GM12878 (cell line): ENCODE results near the gene IL17RC. TPM values are rescaled to one million over a fixed set of nuclear protein-coding genes. Genes with fewer than 3 reads are reported as not detected.

Experiments
- CHD1 ChIP-seq: IDR thresholded peaks from 2 replicates; pipeline ENCODE4 v1.6.1; 2012; ENCODE audit warnings: low read depth, low read length, improper control_type of control experiment
- CREM ChIP-seq: IDR thresholded peaks from 2 replicates; pipeline ENCODE4 v1.6.1; 2014; ENCODE audit warnings: antibody characterized with exemption, low read depth
- E2F8 ChIP-seq: fragments of 450-650 bp; IDR thresholded peaks from 2 replicates; pipeline ENCODE4 v1.6.1; 2018; ENCODE audit warnings: mild to moderate bottlenecking, low read depth, moderate library complexity; ENCODE audit not compliant: partially characterized antibody
- ETV6 ChIP-seq, 2 experiments: fragments of 450-650 bp in 1 of 2; IDR thresholded peaks in 1 of 2; conservative IDR thresholded peaks in 1 of 2; 2 replicates each; pipeline ENCODE4 v1.6.1; 2014; ENCODE audit warnings: antibody characterized with exemption in 1 of 2, borderline replicate concordance in 1 of 2, low read depth in 1 of 2, mild to moderate bottlenecking in 1 of 2, moderate library complexity in 1 of 2
- GABPA ChIP-seq: IDR thresholded peaks from 2 replicates; pipeline ENCODE4 v1.6.1; 2014; ENCODE audit warnings: antibody characterized with exemption, low read depth, mild to moderate bottlenecking, inconsistent platforms
- HDGF ChIP-seq: fragments of 450-650 bp; IDR thresholded peaks from 2 replicates; pipeline ENCODE4 v1.6.1; 2016; ENCODE audit warnings: antibody characterized with exemption
- MXI1 ChIP-seq: fragments of 150-350 bp; IDR thresholded peaks from 2 replicates; pipeline ENCODE4 v1.6.1; 2011; ENCODE audit warnings: low read depth, mild to moderate bottlenecking, inconsistent platforms, low read length, improper control_type of control experiment
- NFYB ChIP-seq: IDR thresholded peaks from 2 replicates; pipeline ENCODE4 v1.6.1; 2011; ENCODE audit warnings: low read depth, mild to moderate bottlenecking, low read length, improper control_type of control experiment, moderate library complexity; ENCODE audit not compliant: insufficient read depth
- POLR2A ChIP-seq: IDR thresholded peaks from 2 replicates; pipeline ENCODE4 v1.6.1; 2011; ENCODE audit warnings: low read depth, mild to moderate bottlenecking, low read length
- POLR2AphosphoS5 ChIP-seq: IDR thresholded peaks from 2 replicates; pipeline ENCODE4 v1.6.1; 2011; ENCODE audit warnings: mild to moderate bottlenecking, low read length, inconsistent platforms
- PRDM15 ChIP-seq: fragments of 450-650 bp; formaldehyde crosslinking; IDR thresholded peaks from 2 replicates; pipeline ENCODE4 v1.4.0; 2020; ENCODE audit warnings: mild to moderate bottlenecking, moderate library complexity
- SP1 ChIP-seq: IDR thresholded peaks from one replicate; pipeline ENCODE4 v1.6.1; 2011; ENCODE audit warnings: low read depth, low read length
- SREBF1 ChIP-seq: IDR thresholded peaks from 2 replicates; pipeline ENCODE4 v1.6.1; 2012; ENCODE audit warnings: mild to moderate bottlenecking, low read length
- YBX1 ChIP-seq: fragments of 450-650 bp; IDR thresholded peaks from 2 replicates; pipeline ENCODE4 v1.6.1; 2016; ENCODE audit warnings: antibody characterized with exemption
- polyA plus RNA-seq, 11 experiments: library from polyadenylated mRNA; depleted of rRNA in 4 of 11; unstranded in 6 of 11; stranded (reverse) in 5 of 11; fragments of >200 nt; fragmentation: Nextera tagmentation in 4 of 11; fragmentation: Illumina TruSeq in 1 of 11; extraction: Ambion mirVana in 4 of 11; extraction: Trizol in 1 of 11; gene quantifications; 1 replicate in 1 of 11; 2 replicates in 10 of 11; pipeline versions ENCODE4 v1.2.1 to v1.2.3, GENCODE V29; 2011 to 2016; ENCODE audit warnings: inconsistent platforms in 2 of 11, missing spikeins in 2 of 11, low read depth in 1 of 11
- total RNA-seq, 4 experiments: library from RNA; depleted of rRNA in 3 of 4; stranded (reverse); fragments of >200 nt in 3 of 4; fragmentation: Illumina TruSeq in 1 of 4; extraction: Trizol in 1 of 4; gene quantifications; 2 replicates each; pipeline versions ENCODE4 v1.2.1 to v1.2.3, GENCODE V29; 2013 to 2021
- TF ChIP-seq, protein P1 (sequence below): fragments of 450-650 bp; IDR thresholded peaks from 2 replicates; pipeline ENCODE4 v1.6.1; 2017; ENCODE audit warnings: antibody characterized with exemption, mild to moderate bottlenecking, moderate library complexity
- TF ChIP-seq, protein P2 (sequence below), 3 experiments: IDR thresholded peaks in 2 of 3; conservative IDR thresholded peaks in 1 of 3; 2 replicates each; pipeline ENCODE4 v1.5.1; 2011; ENCODE audit warnings: low read depth in 3 of 3, low read length in 3 of 3, mild to moderate bottlenecking in 3 of 3, control low read depth in 2 of 3, moderate library complexity in 2 of 3, inconsistent platforms in 1 of 3, mixed read lengths in 1 of 3; ENCODE audit not compliant: control insufficient read depth in 2 of 3, insufficient read depth in 1 of 3; ENCODE audit errors: extremely low read depth in 1 of 3
- TF ChIP-seq, protein P3 (sequence below): IDR thresholded peaks from 2 replicates; pipeline ENCODE4 v1.6.1; 2011; ENCODE audit warnings: borderline replicate concordance, low read depth, mild to moderate bottlenecking, moderate library complexity, mixed read lengths, low read length; ENCODE audit not compliant: insufficient read depth; ENCODE audit errors: extremely low read length

The IL17RC gene
- total and polyA plus RNA-seq, 10 of the 15 experiments (the other 5 are each of a cell fraction or from before 2014, with no cell fraction given) = 0.07 to 4.4 (median 0.34) TPM; not detected in 3

- TF ChIP-seq, protein P1, sequence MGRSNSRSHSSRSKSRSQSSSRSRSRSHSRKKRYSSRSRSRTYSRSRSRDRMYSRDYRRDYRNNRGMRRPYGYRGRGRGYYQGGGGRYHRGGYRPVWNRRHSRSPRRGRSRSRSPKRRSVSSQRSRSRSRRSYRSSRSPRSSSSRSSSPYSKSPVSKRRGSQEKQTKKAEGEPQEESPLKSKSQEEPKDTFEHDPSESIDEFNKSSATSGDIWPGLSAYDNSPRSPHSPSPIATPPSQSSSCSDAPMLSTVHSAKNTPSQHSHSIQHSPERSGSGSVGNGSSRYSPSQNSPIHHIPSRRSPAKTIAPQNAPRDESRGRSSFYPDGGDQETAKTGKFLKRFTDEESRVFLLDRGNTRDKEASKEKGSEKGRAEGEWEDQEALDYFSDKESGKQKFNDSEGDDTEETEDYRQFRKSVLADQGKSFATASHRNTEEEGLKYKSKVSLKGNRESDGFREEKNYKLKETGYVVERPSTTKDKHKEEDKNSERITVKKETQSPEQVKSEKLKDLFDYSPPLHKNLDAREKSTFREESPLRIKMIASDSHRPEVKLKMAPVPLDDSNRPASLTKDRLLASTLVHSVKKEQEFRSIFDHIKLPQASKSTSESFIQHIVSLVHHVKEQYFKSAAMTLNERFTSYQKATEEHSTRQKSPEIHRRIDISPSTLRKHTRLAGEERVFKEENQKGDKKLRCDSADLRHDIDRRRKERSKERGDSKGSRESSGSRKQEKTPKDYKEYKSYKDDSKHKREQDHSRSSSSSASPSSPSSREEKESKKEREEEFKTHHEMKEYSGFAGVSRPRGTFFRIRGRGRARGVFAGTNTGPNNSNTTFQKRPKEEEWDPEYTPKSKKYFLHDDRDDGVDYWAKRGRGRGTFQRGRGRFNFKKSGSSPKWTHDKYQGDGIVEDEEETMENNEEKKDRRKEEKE = no peak
- TF ChIP-seq YBX1 = no peak
- TF ChIP-seq, protein P2, sequence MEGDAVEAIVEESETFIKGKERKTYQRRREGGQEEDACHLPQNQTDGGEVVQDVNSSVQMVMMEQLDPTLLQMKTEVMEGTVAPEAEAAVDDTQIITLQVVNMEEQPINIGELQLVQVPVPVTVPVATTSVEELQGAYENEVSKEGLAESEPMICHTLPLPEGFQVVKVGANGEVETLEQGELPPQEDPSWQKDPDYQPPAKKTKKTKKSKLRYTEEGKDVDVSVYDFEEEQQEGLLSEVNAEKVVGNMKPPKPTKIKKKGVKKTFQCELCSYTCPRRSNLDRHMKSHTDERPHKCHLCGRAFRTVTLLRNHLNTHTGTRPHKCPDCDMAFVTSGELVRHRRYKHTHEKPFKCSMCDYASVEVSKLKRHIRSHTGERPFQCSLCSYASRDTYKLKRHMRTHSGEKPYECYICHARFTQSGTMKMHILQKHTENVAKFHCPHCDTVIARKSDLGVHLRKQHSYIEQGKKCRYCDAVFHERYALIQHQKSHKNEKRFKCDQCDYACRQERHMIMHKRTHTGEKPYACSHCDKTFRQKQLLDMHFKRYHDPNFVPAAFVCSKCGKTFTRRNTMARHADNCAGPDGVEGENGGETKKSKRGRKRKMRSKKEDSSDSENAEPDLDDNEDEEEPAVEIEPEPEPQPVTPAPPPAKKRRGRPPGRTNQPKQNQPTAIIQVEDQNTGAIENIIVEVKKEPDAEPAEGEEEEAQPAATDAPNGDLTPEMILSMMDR (IDR thresholded peaks at IDR 0.05 in 2 of 3, conservative IDR thresholded peaks at IDR 0.05 in 1 of 3; ENCODE audit: control insufficient read depth in 2 of 3, extremely low read depth in 1 of 3, insufficient read depth in 1 of 3, low read depth in 3 of 3, low read length in 3 of 3) = no peak
- no peak for TF ChIP-seq ETV6 (conservative IDR thresholded peaks at IDR 0.05 in 1 of 2, IDR thresholded peaks at IDR 0.05 in 1 of 2; ENCODE audit: borderline replicate concordance in 1 of 2, low read depth in 1 of 2)
- TF ChIP-seq POLR2A = peak; percentile 84
- TF ChIP-seq SREBF1 = peak; percentile 9; the same call in 1 of the 2 replicates
- no peak for TF ChIP-seq E2F8
- TF ChIP-seq HDGF = no peak
- TF ChIP-seq GABPA = peak; percentile 23; the same call in 1 of the 2 replicates
- TF ChIP-seq, protein P3, sequence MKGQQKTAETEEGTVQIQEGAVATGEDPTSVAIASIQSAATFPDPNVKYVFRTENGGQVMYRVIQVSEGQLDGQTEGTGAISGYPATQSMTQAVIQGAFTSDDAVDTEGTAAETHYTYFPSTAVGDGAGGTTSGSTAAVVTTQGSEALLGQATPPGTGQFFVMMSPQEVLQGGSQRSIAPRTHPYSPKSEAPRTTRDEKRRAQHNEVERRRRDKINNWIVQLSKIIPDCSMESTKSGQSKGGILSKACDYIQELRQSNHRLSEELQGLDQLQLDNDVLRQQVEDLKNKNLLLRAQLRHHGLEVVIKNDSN = peak; percentile 48
- peak; percentile 86 for TF ChIP-seq SP1
- peak; percentile 81 for TF ChIP-seq NFYB
- peak; percentile 76; the same call in 1 of the 2 replicates for TF ChIP-seq CREM
- TF ChIP-seq MXI1 = peak; percentile 92
- no peak for TF ChIP-seq CHD1
- peak; percentile 50 for TF ChIP-seq POLR2AphosphoS5
- no peak for TF ChIP-seq PRDM15
These were observed 16.8 kb downstream of the IL17RC start, which contains the start of gene CRELD1 (continued) for GRCh38 chr3:9933561-9934234.
